Fibroblast of lung (primary cell): ENCODE measurements around the gene RPH3AL.

Experiments used
- CTCF ChIP-seq, 2 donors: IDR thresholded peaks in 1 of 2; conservative IDR thresholded peaks in 1 of 2; 1 replicate in 1 of 2; 2 replicates in 1 of 2; pipeline ENCODE4 v1.5.1; 2011 to 2012; ENCODE audit warnings: low read length in 2 of 2, control low read depth in 1 of 2, inconsistent platforms in 1 of 2, low read depth in 1 of 2, mild to moderate bottlenecking in 1 of 2
- EZH2 ChIP-seq: IDR thresholded peaks from 2 replicates; pipeline ENCODE4 v1.5.1; 2012; ENCODE audit warnings: low read length, control low read depth, mild to moderate bottlenecking; ENCODE audit errors: missing control alignments

GRCh38 chr17:200586-200985 lies 152.0 kb downstream of the RPH3AL start:
- TF ChIP-seq CTCF (conservative IDR thresholded peaks at IDR 0.05 in 1 of 2, IDR thresholded peaks at IDR 0.05 in 1 of 2; ENCODE audit: low read depth in 1 of 2, low read length in 2 of 2) (no peak), EZH2 (no peak)
